IMR-90 (cell line): ENCODE measurements around the gene MAPKAPK2. TPM values are rescaled to one million over a fixed set of nuclear protein-coding genes. Genes with fewer than 3 reads are reported as not detected.

Experiments used
- ATAC-seq: fragments of 200-7000 bp; cut with Tn5 transposase; 2 replicates; pipeline ENCODE4 v1.9.1; 2020; ENCODE audit warnings: low read depth, mild to moderate bottlenecking, moderate library complexity
- BruUV-seq: library from RNA; stranded (reverse); fragments of 400-500 nt; replicated peaks from 2 replicates; lab custom pipeline; 2021; lab: Mats Ljungman, UMichigan
- CTCF ChIA-PET: fragments of 300-600 bp; formaldehyde crosslinking; extraction: SDS; loops from one replicate; lab custom pipeline; 2021; ENCODE audit warnings: antibody characterized with exemption; lab: Yijun Ruan, JAX
- POLR2A ChIA-PET: fragments of 300-600 bp; sonication (Branson Sonifier 250); formaldehyde crosslinking; loops from one replicate; lab custom pipeline; 2022; ENCODE audit warnings: antibody characterized with exemption; ENCODE audit not compliant: unreplicated experiment; lab: Charles Lee
- DNase-seq: peaks from one replicate; pipeline ENCODE4 v3.0.0; 2013
- H2AFZ ChIP-seq: replicated peaks from 2 replicates; pipeline ENCODE3; 2013; ENCODE audit warnings: low read length, mild to moderate bottlenecking; ENCODE audit not compliant: poor library complexity
- H2AK5ac ChIP-seq: 2 replicates; pipeline ENCODE4 v1.6.1; 2013; ENCODE audit warnings: low read depth, low read length, inconsistent platforms
- H2AK9ac ChIP-seq: replicated peaks from 2 replicates; pipeline ENCODE3; 2013; ENCODE audit warnings: mild to moderate bottlenecking, low read depth, low read length, moderate library complexity; ENCODE audit not compliant: poor library complexity
- H2BK120ac ChIP-seq: 2 replicates; pipeline ENCODE4 v1.6.1; 2013; ENCODE audit warnings: low read depth, low read length, inconsistent platforms
- H2BK15ac ChIP-seq: 3 replicates; pipeline ENCODE4 v1.6.1; 2013; ENCODE audit warnings: low read depth, low read length, inconsistent platforms
- H2BK20ac ChIP-seq: 2 replicates; pipeline ENCODE4 v1.6.1; 2013; ENCODE audit warnings: low read depth, mild to moderate bottlenecking, inconsistent platforms, low read length, moderate library complexity
- H2BK5ac ChIP-seq: 2 replicates; pipeline ENCODE4 v1.6.1; 2013; ENCODE audit warnings: mild to moderate bottlenecking, low read depth, low read length, inconsistent platforms; ENCODE audit not compliant: poor library complexity, severe bottlenecking
- H3K14ac ChIP-seq: replicated peaks from 2 replicates; pipeline ENCODE4 v1.6.1; 2013; ENCODE audit warnings: low read depth, low read length, inconsistent platforms
- H3K18ac ChIP-seq: 2 replicates; pipeline ENCODE4 v1.6.1; 2013; ENCODE audit warnings: low read depth, low read length, control low read depth
- H3K23ac ChIP-seq: 2 replicates; pipeline ENCODE4 v1.6.1; 2013; ENCODE audit warnings: low read depth, low read length, inconsistent platforms
- H3K27ac ChIP-seq: 2 replicates; pipeline ENCODE4 v1.5.1; 2013; ENCODE audit warnings: mild to moderate bottlenecking, control low read depth, low read length; ENCODE audit not compliant: insufficient read depth
- H3K27me3 ChIP-seq: 2 replicates; pipeline ENCODE4 v1.6.1; 2013; ENCODE audit warnings: low read length; ENCODE audit not compliant: control insufficient read depth, insufficient read depth
- H3K36me3 ChIP-seq: 2 replicates; pipeline ENCODE4 v1.6.1; 2013; ENCODE audit warnings: low read length, mixed read lengths; ENCODE audit not compliant: control insufficient read depth, insufficient read depth
- H3K4ac ChIP-seq: 2 replicates; pipeline ENCODE4 v1.6.1; 2013; ENCODE audit warnings: low read depth, low read length, inconsistent platforms
- H3K4me1 ChIP-seq: 2 replicates; pipeline ENCODE4 v1.6.1; 2013; ENCODE audit warnings: low read length, mixed read lengths; ENCODE audit not compliant: control insufficient read depth, insufficient read depth
- H3K4me2 ChIP-seq: 2 replicates; pipeline ENCODE4 v1.6.1; 2013; ENCODE audit warnings: low read depth, mild to moderate bottlenecking, control low read depth, low read length, moderate library complexity
- H3K4me3 ChIP-seq: 2 replicates; pipeline ENCODE4 v1.5.1; 2013; ENCODE audit warnings: low read depth, mild to moderate bottlenecking, control low read depth, low read length, moderate library complexity; ENCODE audit not compliant: insufficient read depth
- H3K56ac ChIP-seq: 2 replicates; pipeline ENCODE4 v1.6.1; 2013; ENCODE audit warnings: low read length, inconsistent platforms; ENCODE audit not compliant: insufficient read depth; ENCODE audit errors: extremely low read depth
- H3K79me1 ChIP-seq, 2 experiments: 2 replicates each; pipeline ENCODE4 v1.6.1; 2013; ENCODE audit warnings: low read length in 2 of 2, inconsistent platforms in 1 of 2, low read depth in 1 of 2
- H3K9ac ChIP-seq: 2 replicates; pipeline ENCODE4 v1.6.1; 2013; ENCODE audit warnings: low read depth, low read length, control low read depth
- H3K9me1 ChIP-seq: 2 replicates; pipeline ENCODE4 v1.6.1; 2013; ENCODE audit warnings: low read length, inconsistent platforms; ENCODE audit not compliant: insufficient read depth
- H3K9me3 ChIP-seq: 2 replicates; pipeline ENCODE4 v1.6.1; 2013; ENCODE audit warnings: low read length; ENCODE audit not compliant: control insufficient read depth, insufficient read depth
- H4K20me1 ChIP-seq: 2 replicates; pipeline ENCODE4 v1.6.1; 2013; ENCODE audit warnings: low read length, inconsistent platforms; ENCODE audit not compliant: insufficient read depth
- H4K5ac ChIP-seq: 2 replicates; pipeline ENCODE4 v1.6.1; 2013; ENCODE audit warnings: mild to moderate bottlenecking, low read depth, low read length, control low read depth
- H4K8ac ChIP-seq, 2 experiments: 2 replicates each; pipeline ENCODE4 v1.6.1; 2013; ENCODE audit warnings: low read depth in 2 of 2, low read length in 2 of 2, control low read depth in 1 of 2, inconsistent platforms in 1 of 2
- H4K91ac ChIP-seq: 2 replicates; pipeline ENCODE4 v1.6.1; 2013; ENCODE audit warnings: low read depth, low read length, inconsistent platforms; ENCODE audit not compliant: insufficient read depth
- BHLHE40 ChIP-seq: fragments of 150-350 bp; IDR thresholded peaks from 2 replicates; pipeline ENCODE4 v1.6.1; 2016; ENCODE audit warnings: mild to moderate bottlenecking, low read depth, low read length
- CEBPB ChIP-seq: IDR thresholded peaks from 2 replicates; pipeline ENCODE4 v1.6.1; 2012; ENCODE audit warnings: low read depth, low read length, improper control_type of control experiment
- CHD1 ChIP-seq: IDR thresholded peaks from 2 replicates; pipeline ENCODE4 v1.6.1; 2012; ENCODE audit warnings: low read depth, low read length, improper control_type of control experiment
- CTCF ChIP-seq: conservative IDR thresholded peaks from 2 replicates; pipeline ENCODE4 v1.5.1; 2012; ENCODE audit warnings: mild to moderate bottlenecking, low read depth, low read length, improper control_type of control experiment
- ELK1 ChIP-seq: fragments of 150-350 bp; IDR thresholded peaks from 2 replicates; pipeline ENCODE4 v1.6.1; 2016; ENCODE audit warnings: low read depth, mild to moderate bottlenecking, low read length, moderate library complexity, borderline replicate concordance
- FOS ChIP-seq: fragments of 150-350 bp; IDR thresholded peaks from 2 replicates; pipeline ENCODE4 v1.6.1; 2016; ENCODE audit warnings: low read depth, low read length
- MAFK ChIP-seq: IDR thresholded peaks from 2 replicates; pipeline ENCODE4 v1.6.1; 2012; ENCODE audit warnings: low read depth, low read length, improper control_type of control experiment
- MAZ ChIP-seq: IDR thresholded peaks from 2 replicates; pipeline ENCODE4 v1.6.1; 2012; ENCODE audit warnings: low read depth, mild to moderate bottlenecking, low read length, improper control_type of control experiment, moderate library complexity, borderline replicate concordance
- MXI1 ChIP-seq: IDR thresholded peaks from 2 replicates; pipeline ENCODE4 v1.6.1; 2012; ENCODE audit warnings: low read depth, mild to moderate bottlenecking, low read length, moderate library complexity, borderline replicate concordance
- NFE2L2 ChIP-seq: fragments of 150-350 bp; IDR thresholded peaks from 2 replicates; pipeline ENCODE4 v1.6.1; 2016; ENCODE audit warnings: low read depth, mild to moderate bottlenecking, low read length
- POLR2A ChIP-seq: IDR thresholded peaks from 2 replicates; pipeline ENCODE4 v1.6.1; 2012; ENCODE audit warnings: mild to moderate bottlenecking, low read depth, low read length
- RCOR1 ChIP-seq: IDR thresholded peaks from 2 replicates; pipeline ENCODE4 v1.6.1; 2012; ENCODE audit warnings: mild to moderate bottlenecking, low read length, improper control_type of control experiment; ENCODE audit not compliant: insufficient replicate concordance
- SMC3 ChIP-seq: fragments of 150-350 bp; IDR thresholded peaks from 2 replicates; pipeline ENCODE4 v1.6.1; 2016; ENCODE audit warnings: low read depth, mild to moderate bottlenecking, antibody characterized with exemption, low read length, moderate library complexity
- WGBS, 2 experiments: methylation state at CpG; one replicate each; pipeline versions ENCODE4 v1.1.5 to v1.1.7; 2013; ENCODE audit warnings: missing lambda C conversion rate in 2 of 2; ENCODE audit not compliant: insufficient read length in 1 of 2; ENCODE audit errors: extremely low coverage in 2 of 2; 5-methylcytosine and 5-hydroxymethylcytosine counted together
- dilution Hi-C: fragments of 300-500 bp; cut with HindIII; formaldehyde crosslinking; loops from one replicate; pipeline ENCODE4 v1.14.3; 2018; ENCODE audit warnings: low sequenced_read_pairs; ENCODE audit not compliant: unreplicated experiment
- in situ Hi-C: fragments of 300-500 bp; cut with MboI; formaldehyde crosslinking; loops from 3 replicates; pipeline ENCODE4 v1.14.3; 2019; ENCODE audit warnings: low sequenced_read_pairs, inconsistent platforms, mixed read lengths
- intact Hi-C: fragments of 100-400 bp; cut with micrococcal nuclease; formaldehyde crosslinking; loops from 2 replicates; pipeline ENCODE4 v1.10.0; 2022
- polyA plus RNA-seq, 3 experiments: library from polyadenylated mRNA; depleted of rRNA; stranded (reverse); fragments of >200 nt; gene quantifications; 2 replicates each; pipeline ENCODE4 v1.2.3, GENCODE V29; 2012; ENCODE audit warnings: low replicate concordance in 1 of 3
- total RNA-seq: library from RNA; depleted of rRNA; stranded (reverse); fragments of >200 nt; gene quantifications from 2 replicates; pipeline ENCODE4 v1.2.3, GENCODE V29; 2012
- TF ChIP-seq, protein P1 (sequence below): fragments of 150-350 bp; IDR thresholded peaks from 2 replicates; pipeline ENCODE4 v1.6.1; 2017; ENCODE audit warnings: mild to moderate bottlenecking, antibody characterized with exemption, low read length, low read depth

MAPKAPK2 gene
- total and polyA plus RNA-seq, 2 of the 4 experiments (the other 2 are of a cell fraction): 56.5 to 66.4 TPM

DNA sequence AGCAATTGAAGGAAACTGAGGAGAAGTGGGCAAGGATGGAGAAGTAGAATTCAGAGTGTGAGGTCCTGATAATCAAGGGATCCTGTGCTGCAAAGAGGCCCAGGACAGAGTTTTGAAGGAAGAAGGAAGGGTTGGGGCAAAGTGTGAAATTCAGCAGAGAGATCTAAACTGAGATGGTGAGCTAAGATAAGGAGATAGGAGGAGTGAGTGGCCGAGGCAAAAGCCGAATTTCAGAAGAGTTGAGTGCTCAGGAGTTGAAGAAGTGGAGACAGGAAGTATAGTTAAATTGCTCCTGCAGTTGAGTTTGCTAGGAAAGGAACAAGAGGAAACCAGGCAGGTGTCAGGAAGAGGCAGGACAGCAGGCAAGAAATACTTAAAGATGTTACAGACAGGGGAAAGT, 16.4 kb upstream of the MAPKAPK2 start:
- H2BK5ac ChIP-seq: no peak overlapping the region
- H3K9me3 ChIP-seq: no peaks in the 10 kb centered on the region
- no peak overlapping the region for H2BK120ac ChIP-seq
- H3K18ac ChIP-seq: no peak overlapping the region
- H4K8ac ChIP-seq: no peak overlapping the region
- H2AK5ac ChIP-seq: no peak overlapping the region
- H3K14ac ChIP-seq: no peak overlapping the region
- H3K56ac ChIP-seq: no peak overlapping the region
- no peak overlapping the region for H4K5ac ChIP-seq
- BruUV-seq: no TSS peak
- no peaks in the 10 kb centered on the region for H3K79me1 ChIP-seq
- H3K9ac ChIP-seq: no peak overlapping the region
- no peak overlapping the region for H2AFZ ChIP-seq
- in situ Hi-C loops (loop anchor here (10.0 kb wide), 1 partner anchor 184 kb away; no protein-coding TSS in a partner anchor), intact Hi-C loops (no loop called here), dilution Hi-C loops (no loop called here)
- H4K20me1 ChIP-seq: no peaks in the 10 kb centered on the region
- H3K4me3 ChIP-seq: no peak overlapping the region
- H3K4me2 ChIP-seq: no peak overlapping the region
- 0% methylated on average over 2 of the region's 2 CpGs; no CpG with 5 or more reads in 1 of the 2 experiments for whole genome bisulfite sequencing, 2 experiments
- H3K4me1 ChIP-seq: peaks cover 5% of the 10 kb centered on the region
- no peak overlapping the region for H3K23ac ChIP-seq
- H3K36me3 ChIP-seq: no peaks in the 10 kb centered on the region
- TF ChIP-seq ELK1 (no peak), MAFK (no peak), POLR2A (no peak), MAZ (no peak), NFE2L2 (no peak), CEBPB (no peak), CHD1 (no peak), CTCF (no peak), BHLHE40 (no peak), MXI1 (no peak), FOS (no peak), RCOR1 (no peak), SMC3 (no peak)
- TF ChIP-seq, protein P1, sequence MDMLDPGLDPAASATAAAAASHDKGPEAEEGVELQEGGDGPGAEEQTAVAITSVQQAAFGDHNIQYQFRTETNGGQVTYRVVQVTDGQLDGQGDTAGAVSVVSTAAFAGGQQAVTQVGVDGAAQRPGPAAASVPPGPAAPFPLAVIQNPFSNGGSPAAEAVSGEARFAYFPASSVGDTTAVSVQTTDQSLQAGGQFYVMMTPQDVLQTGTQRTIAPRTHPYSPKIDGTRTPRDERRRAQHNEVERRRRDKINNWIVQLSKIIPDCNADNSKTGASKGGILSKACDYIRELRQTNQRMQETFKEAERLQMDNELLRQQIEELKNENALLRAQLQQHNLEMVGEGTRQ: no peak
- no peak overlapping the region for H3K27ac ChIP-seq
- ChIA-PET CTCF (interaction anchor here (1.7 to 1.8 kb wide), 2 partner anchors 33 to 35 kb away, joined by 6 read pairs; partner anchors contain the start of gene DYRK3), POLR2A (no interaction called here)
- no peak overlapping the region for H3K4ac ChIP-seq
- peaks cover 3% of the 10 kb centered on the region; the same call in 1 of the 2 replicates for H3K9me1 ChIP-seq
- H2BK15ac ChIP-seq: no peak overlapping the region
- peaks cover 14% of the 10 kb centered on the region for H3K27me3 ChIP-seq
- DNase-seq (no peak), ATAC-seq (no peak)
- H4K91ac ChIP-seq: no peak overlapping the region
- no peak overlapping the region for H2AK9ac ChIP-seq
- no peak overlapping the region for H2BK20ac ChIP-seq
